Measurements from ENCODE around the gene EPOP.

GRCh38 chr17:38701504-38702165 lies 26.9 kb upstream of the EPOP start:
- TF ChIP-seq CTCF (conservative IDR thresholded peaks at IDR 0.05) (no peak), ZFX (IDR thresholded peaks at IDR 0.05) (no peak)
